K562 (cell line): Measurements from ENCODE around the gene MAML3. TPM values are rescaled to one million over a fixed set of nuclear protein-coding genes. Genes with fewer than 3 reads are reported as not detected.

Experiments
- ATAC-seq: fragments of 200-7000 bp; cut with Tn5 transposase; 3 replicates; pipeline ENCODE4 v1.9.1; 2020; ENCODE audit warnings: moderate library complexity
- BruUV-seq: library from RNA; stranded (reverse); fragments of 400-500 nt; replicated peaks from 2 replicates; lab custom pipeline; 2021; lab: Mats Ljungman, UMichigan
- CTCF ChIA-PET: fragments of 300-600 bp; formaldehyde crosslinking; extraction: SDS; loops from one replicate; lab custom pipeline; 2021; ENCODE audit warnings: low intra/inter-chr PET ratio; lab: Yijun Ruan, JAX
- POLR2A ChIA-PET: fragments of 300-600, 350-650 bp; sonication (Branson Sonifier 250); formaldehyde crosslinking; extraction: SDS; loops from one replicate; lab custom pipeline; 2021; ENCODE audit warnings: antibody characterized with exemption, inconsistent platforms; lab: Yijun Ruan, JAX
- DNase-seq, 4 experiments: peaks; one replicate each; pipeline versions ENCODE4 v3.0.0 to v3.0.0-alpha.2; 2011 to 2018; ENCODE audit warnings: low spot score in 3 of 4, mixed read lengths in 3 of 4; ENCODE audit errors: extremely low read depth in 1 of 4
- FAIRE-seq: peaks from 2 replicates; lab custom pipeline; 2011; peaks lifted over from hg19 to GRCh38; lab: Jason Lieb, UNC
- H2AFZ ChIP-seq: 2 replicates; pipeline ENCODE4 v1.6.0; 2011; ENCODE audit warnings: low read depth, low read length, control low read depth, inconsistent platforms
- H3K27ac ChIP-seq: fragments of 200-600 bp; 3 replicates; pipeline ENCODE4 v1.8.0; 2011; ENCODE audit warnings: low read depth, mild to moderate bottlenecking, control low read depth, inconsistent platforms, low read length, moderate library complexity, mixed read lengths; ENCODE audit errors: extremely low read depth
- H3K27me3 ChIP-seq, 2 experiments: fragments of 300-600 bp in 1 of 2; 2 replicates in 1 of 2; 3 replicates in 1 of 2; pipeline versions ENCODE4 v1.6.0 to v1.8.0; 2011; ENCODE audit warnings: inconsistent platforms in 2 of 2, low read length in 2 of 2, mild to moderate bottlenecking in 1 of 2, mixed read lengths in 1 of 2, moderate library complexity in 1 of 2; ENCODE audit not compliant: control insufficient read depth in 2 of 2, insufficient read depth in 2 of 2
- H3K36me3 ChIP-seq: fragments of 300-600 bp; 3 replicates; pipeline ENCODE4 v1.8.0; 2011; ENCODE audit warnings: mild to moderate bottlenecking, low read length, inconsistent platforms; ENCODE audit not compliant: control insufficient read depth, insufficient read depth
- H3K4me1 ChIP-seq, 2 experiments: fragments of 200-600 bp in 1 of 2; replicated peaks in 1 of 2; 2 replicates in 1 of 2; 3 replicates in 1 of 2; pipeline versions ENCODE4 v1.5.1 to v1.8.0; 2011; ENCODE audit warnings: inconsistent platforms in 2 of 2, low read length in 2 of 2, mild to moderate bottlenecking in 1 of 2, mixed read lengths in 1 of 2, moderate library complexity in 1 of 2; ENCODE audit not compliant: control insufficient read depth in 2 of 2, insufficient read depth in 2 of 2
- H3K4me2 ChIP-seq: 2 replicates; pipeline ENCODE4 v1.6.1; 2011; ENCODE audit warnings: low read length, control low read depth, inconsistent platforms, mixed read lengths; ENCODE audit not compliant: insufficient read depth
- H3K4me3 ChIP-seq: fragments of 200-600 bp; sonication (generic), shearing (Covaris generic); 2 replicates; pipeline ENCODE4 v1.5.1; 2016; ENCODE audit warnings: control low read depth, inconsistent platforms
- H3K79me2 ChIP-seq: fragments of 200-600 bp; 3 replicates; pipeline ENCODE4 v1.8.0; 2011; ENCODE audit warnings: low read length, inconsistent platforms; ENCODE audit not compliant: control insufficient read depth, insufficient read depth
- H3K9ac ChIP-seq, 2 experiments: 2 replicates each; pipeline versions ENCODE4 v1.6.0 to v1.6.1; 2011; ENCODE audit warnings: low read depth in 2 of 2, low read length in 2 of 2, control low read depth in 1 of 2, inconsistent platforms in 1 of 2, mild to moderate bottlenecking in 1 of 2, mixed read lengths in 1 of 2; ENCODE audit not compliant: insufficient read depth in 1 of 2
- H3K9me1 ChIP-seq: one replicate; pipeline ENCODE4 v1.6.0; 2011; ENCODE audit warnings: inconsistent platforms, mild to moderate bottlenecking, low read length, moderate library complexity; ENCODE audit not compliant: control insufficient read depth, insufficient read depth
- H3K9me3 ChIP-seq: replicated peaks from 2 replicates; pipeline ENCODE4 v1.5.1; 2011; ENCODE audit warnings: low read depth, low read length, inconsistent platforms; ENCODE audit not compliant: control insufficient read depth, insufficient read depth
- H4K20me1 ChIP-seq: replicated peaks from 2 replicates; pipeline ENCODE4 v1.6.1; 2011; ENCODE audit warnings: low read length, inconsistent platforms, mixed read lengths; ENCODE audit not compliant: control insufficient read depth, insufficient read depth
- BCLAF1 ChIP-seq, 2 experiments: fragments of 450-650 bp in 1 of 2; IDR thresholded peaks; 2 replicates each; pipeline ENCODE4 v1.6.1; 2011 to 2017; ENCODE audit warnings: low read depth in 2 of 2, antibody characterized with exemption in 1 of 2, borderline replicate concordance in 1 of 2, low read length in 1 of 2, mild to moderate bottlenecking in 1 of 2, mixed read lengths in 1 of 2; ENCODE audit not compliant: control insufficient read depth in 1 of 2
- GATAD2B ChIP-seq: fragments of 450-650 bp; IDR thresholded peaks from 2 replicates; pipeline ENCODE4 v1.6.1; 2017; ENCODE audit warnings: mild to moderate bottlenecking, borderline replicate concordance
- HNRNPL ChIP-seq: fragments of 200-400 bp; formaldehyde crosslinking; IDR thresholded peaks from 2 replicates; pipeline ENCODE4 v1.6.1; 2017; ENCODE audit warnings: low read depth, mild to moderate bottlenecking, low read length
- KLF6 ChIP-seq: fragments of 250-450 bp; sonication (Bioruptor Pico); IDR thresholded peaks from 2 replicates; pipeline ENCODE4 v1.4.0; 2020; ENCODE audit warnings: mild to moderate bottlenecking, moderate library complexity, borderline replicate concordance
- RBM15 ChIP-seq: fragments of 200-400 bp; formaldehyde crosslinking; IDR thresholded peaks from 2 replicates; pipeline ENCODE4 v1.6.1; 2018; ENCODE audit warnings: mild to moderate bottlenecking, low read length, moderate library complexity; ENCODE audit not compliant: insufficient read depth
- SNAPC5 ChIP-seq: fragments of 250-450 bp; sonication (Bioruptor Pico); IDR thresholded peaks from 2 replicates; pipeline ENCODE4 v1.8.0; 2021; ENCODE audit warnings: moderate library complexity, mild to moderate bottlenecking, inconsistent platforms
- SOX6 ChIP-seq: fragments of 450-650 bp; IDR thresholded peaks from 2 replicates; pipeline ENCODE4 v1.6.1; 2014; ENCODE audit warnings: mild to moderate bottlenecking
- TOE1 ChIP-seq, 2 experiments: fragments of 450-650 bp in 1 of 2; sonication (generic) in 1 of 2; formaldehyde crosslinking in 1 of 2; IDR thresholded peaks; 2 replicates each; pipeline versions ENCODE4 v1.7.1 to v1.8.0; 2016 to 2022; ENCODE audit warnings: borderline replicate concordance in 2 of 2, mild to moderate bottlenecking in 2 of 2, antibody characterized with exemption in 1 of 2, inconsistent platforms in 1 of 2, low read depth in 1 of 2, missing genetic modification reagents in 1 of 2, moderate library complexity in 1 of 2
- ZNF133 ChIP-seq: fragments of 250-450 bp; sonication (Bioruptor Pico); IDR thresholded peaks from 2 replicates; pipeline ENCODE4 v1.4.0; 2020; ENCODE audit warnings: mild to moderate bottlenecking
- ZNF589 ChIP-seq: fragments of 200-800 bp; sonication (Bioruptor generic); IDR thresholded peaks from 2 replicates; pipeline ENCODE4 v1.6.1; 2016; ENCODE audit warnings: low read depth, missing genetic modification characterization, missing compliant biosample characterization
- ZNF77 ChIP-seq: fragments of 250-450 bp; sonication (Bioruptor Pico); IDR thresholded peaks from 2 replicates; pipeline ENCODE4 v1.5.0; 2020
- WGBS: fragments of 100-300 bp; shearing (Covaris generic); methylation state at CpG from one replicate; pipeline ENCODE4 v1.1.6; 2016; ENCODE audit warnings: low coverage, mixed read lengths; ENCODE audit not compliant: insufficient coverage; ENCODE audit errors: missing lambda C conversion rate; 5-methylcytosine and 5-hydroxymethylcytosine counted together
- in situ Hi-C: fragments of 300-500 bp; cut with MboI; formaldehyde crosslinking; loops from 4 replicates; pipeline ENCODE4 v1.15.0; 2018; ENCODE audit warnings: inconsistent platforms, mixed read lengths
- intact Hi-C: fragments of 100-400 bp; cut with micrococcal nuclease; formaldehyde crosslinking; loops from 2 replicates; pipeline ENCODE4 v1.14.2; 2022
- polyA plus RNA-seq, 8 experiments: library from polyadenylated mRNA; depleted of rRNA in 4 of 8; stranded (reverse) in 5 of 8; unstranded in 3 of 8; fragments of >200 nt; fragmentation: Nextera tagmentation in 2 of 8; fragmentation: Illumina TruSeq in 1 of 8; extraction: Ambion mirVana in 2 of 8; extraction: Trizol in 1 of 8; gene quantifications; 2 replicates each; pipeline versions ENCODE4 v1.2.1 to v1.2.3, GENCODE V29; 2011 to 2014; ENCODE audit warnings: inconsistent platforms in 1 of 8, missing spikeins in 1 of 8
- total RNA-seq, 7 experiments: library from RNA; depleted of rRNA in 6 of 7; stranded (reverse); fragments of >200 nt in 6 of 7; fragmentation: Illumina TruSeq in 2 of 7; extraction: Trizol in 2 of 7; gene quantifications; 2 replicates each; pipeline versions ENCODE4 v1.2.1 to v1.2.3, GENCODE V29; 2011 to 2021; ENCODE audit warnings: low replicate concordance in 1 of 7
- TF ChIP-seq, protein P1 (sequence below): IDR thresholded peaks from 2 replicates; pipeline ENCODE4 v1.6.1; 2016; ENCODE audit warnings: missing genetic modification characterization, missing compliant biosample characterization

Gene MAML3
- total and polyA plus RNA-seq, 9 of the 15 experiments (the other 6 are each of a cell fraction or from before 2014, with no cell fraction given), result 0.01 to 0.55 (median 0.25) TPM

DNA sequence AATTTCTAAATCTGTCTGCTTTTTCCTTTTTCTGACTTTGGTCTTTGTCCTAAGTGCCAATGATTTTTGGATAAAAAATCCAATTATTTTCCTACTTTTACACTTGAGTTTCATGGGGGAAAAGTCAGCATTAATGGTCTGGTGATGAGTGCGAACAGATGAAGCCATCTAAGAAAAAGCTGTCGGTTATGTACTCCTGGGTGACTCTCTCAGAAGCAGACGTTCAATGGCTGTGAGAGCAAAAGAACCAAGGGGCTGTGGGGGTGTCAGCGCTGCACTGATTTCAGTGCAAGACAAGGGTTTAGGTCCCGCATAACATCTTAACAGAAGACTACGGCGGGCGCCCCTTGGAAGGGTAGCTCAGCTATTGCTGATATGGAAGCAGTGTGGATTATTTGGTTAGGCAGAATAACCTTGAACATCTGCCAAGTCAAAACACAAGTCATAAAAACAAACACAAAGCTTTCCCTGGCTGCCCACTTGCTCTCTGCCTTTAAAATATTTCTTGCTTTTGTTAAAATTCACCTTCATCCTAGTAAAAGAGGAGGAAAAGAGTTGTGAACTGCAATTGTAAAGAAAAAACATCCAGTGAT, 240.5 kb downstream of the MAML3 start:
- POLR2A ChIA-PET, result no interaction called here
- ATAC-seq, result no peak

More for the DNA sequence above, 240.5 kb downstream of the MAML3 start:
- H3K9me3 ChIP-seq, result 0 out of 2 replicates have a peak, but pooled peaks cover 1% of the 10 kb centered on the region
- no peak overlapping the region for H3K27ac ChIP-seq
- H3K27me3 ChIP-seq, result peaks cover 10 to 11% of the 10 kb centered on the region in 2 experiments; a peak in 4 of 5 replicates
- no peak overlapping the region for H3K4me3 ChIP-seq
- in situ Hi-C loops (no loop called here), intact Hi-C loops (no loop called here)
- CTCF ChIA-PET, result no interaction called here
- H3K9me1 ChIP-seq, result no peaks in the 10 kb centered on the region
- FAIRE-seq (no peak), DNase-seq (no peak)
- WGBS, result 1% methylated on average over 8 of the region's 8 CpGs
- TF ChIP-seq RBM15 (no peak), BCLAF1 (IDR thresholded peaks at IDR 0.05; ENCODE audit: borderline replicate concordance in 1 of 2, control insufficient read depth in 1 of 2, low read depth in 2 of 2, low read length in 1 of 2) (no peak), ZNF589 (CRISPR knock-in tag) (no peak), HNRNPL (no peak), GATAD2B (no peak), SNAPC5 (CRISPR knock-in tag) (no peak), ZNF133 (no peak), ZNF77 (no peak), KLF6 (CRISPR knock-in tag) (no peak), SOX6 (no peak), TOE1 (IDR thresholded peaks at IDR 0.05; ENCODE audit: borderline replicate concordance) (no peak), TOE1 (CRISPR knock-in tag; IDR thresholded peaks at IDR 0.05; ENCODE audit: borderline replicate concordance, low read depth) (no peak)
- TF ChIP-seq, protein P1, sequence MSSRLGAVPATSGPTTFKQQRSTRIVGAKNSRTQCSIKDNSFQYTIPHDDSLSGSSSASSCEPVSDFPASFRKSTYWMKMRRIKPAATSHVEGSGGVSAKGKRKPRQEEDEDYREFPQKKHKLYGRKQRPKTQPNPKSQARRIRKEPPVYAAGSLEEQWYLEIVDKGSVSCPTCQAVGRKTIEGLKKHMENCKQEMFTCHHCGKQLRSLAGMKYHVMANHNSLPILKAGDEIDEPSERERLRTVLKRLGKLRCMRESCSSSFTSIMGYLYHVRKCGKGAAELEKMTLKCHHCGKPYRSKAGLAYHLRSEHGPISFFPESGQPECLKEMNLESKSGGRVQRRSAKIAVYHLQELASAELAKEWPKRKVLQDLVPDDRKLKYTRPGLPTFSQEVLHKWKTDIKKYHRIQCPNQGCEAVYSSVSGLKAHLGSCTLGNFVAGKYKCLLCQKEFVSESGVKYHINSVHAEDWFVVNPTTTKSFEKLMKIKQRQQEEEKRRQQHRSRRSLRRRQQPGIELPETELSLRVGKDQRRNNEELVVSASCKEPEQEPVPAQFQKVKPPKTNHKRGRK (tag), result no peak
- H3K4me1 ChIP-seq, result no peaks in the 10 kb centered on the region
- no peaks in the 10 kb centered on the region for H3K36me3 ChIP-seq
- H3K79me2 ChIP-seq, result no peaks in the 10 kb centered on the region
- no peak overlapping the region for H2AFZ ChIP-seq
- BruUV-seq, result no TSS peak
- 0 out of 2 replicates have a peak, but pooled peaks cover 4% of the 10 kb centered on the region for H4K20me1 ChIP-seq
- H3K4me2 ChIP-seq, result no peak overlapping the region
- no peak overlapping the region for H3K9ac ChIP-seq
